OCI-LY7 (cell line): Measurements from ENCODE around the gene KCNK13. TPM values are rescaled to one million over a fixed set of nuclear protein-coding genes. Genes with fewer than 3 reads are reported as not detected.

ENCODE experiments used
- BruUV-seq: library from RNA; stranded (reverse); fragments of 400-500 nt; replicated peaks from 2 replicates; lab custom pipeline; 2021; lab: Mats Ljungman, UMichigan
- CTCF ChIA-PET: fragments of 300-600 bp; sonication (Branson Sonifier 250); formaldehyde crosslinking; loops from one replicate; lab custom pipeline; 2022; ENCODE audit warnings: antibody characterized with exemption; ENCODE audit not compliant: unreplicated experiment; lab: Charles Lee
- POLR2A ChIA-PET: fragments of 300-600 bp; sonication (Branson Sonifier 250); formaldehyde crosslinking; loops from one replicate; lab custom pipeline; 2022; ENCODE audit warnings: antibody characterized with exemption; lab: Charles Lee
- DNase-seq: peaks from one replicate; pipeline ENCODE4 v3.0.0-alpha.2; 2015; ENCODE audit warnings: low spot score
- H2AFZ ChIP-seq: fragments of 200-600 bp; sonication (generic), shearing (Covaris generic); 2 replicates; pipeline ENCODE4 v1.6.1; 2014; ENCODE audit warnings: mild to moderate bottlenecking, antibody characterized with exemption, low read length, moderate library complexity
- H3K27ac ChIP-seq: fragments of 200-600 bp; sonication (generic); 2 replicates; pipeline ENCODE4 v1.5.1; 2014; ENCODE audit warnings: mixed run types, low read depth, mild to moderate bottlenecking, moderate library complexity, low read length, inconsistent platforms; ENCODE audit not compliant: poor library complexity, severe bottlenecking
- H3K36me3 ChIP-seq: fragments of 200-600 bp; sonication (generic); 2 replicates; pipeline ENCODE4 v1.6.1; 2014; ENCODE audit warnings: mild to moderate bottlenecking, antibody characterized with exemption, low read length, moderate library complexity, mixed read lengths; ENCODE audit not compliant: insufficient read depth
- H3K4me1 ChIP-seq: fragments of 200-600 bp; sonication (generic); 2 replicates; pipeline ENCODE4 v1.5.1; 2014; ENCODE audit warnings: mild to moderate bottlenecking, low read length; ENCODE audit not compliant: insufficient read depth, poor library complexity, severe bottlenecking
- H3K4me2 ChIP-seq: fragments of 200-600 bp; sonication (generic); 2 replicates; pipeline ENCODE4 v1.6.1; 2014; ENCODE audit warnings: mild to moderate bottlenecking, low read length
- H3K4me3 ChIP-seq: fragments of 200-600 bp; sonication (generic); 2 replicates; pipeline ENCODE4 v1.5.1; 2014; ENCODE audit warnings: mild to moderate bottlenecking, low read depth, low read length; ENCODE audit not compliant: poor library complexity, severe bottlenecking
- H3K79me2 ChIP-seq: fragments of 200-600 bp; sonication (generic); 2 replicates; pipeline ENCODE4 v1.6.1; 2016; ENCODE audit warnings: low read depth, mild to moderate bottlenecking, low read length, moderate library complexity, mixed read lengths; ENCODE audit not compliant: insufficient read depth
- H3K9me2 ChIP-seq: fragments of 200-600 bp; sonication (generic); 2 replicates; pipeline ENCODE4 v1.6.1; 2016; ENCODE audit warnings: mild to moderate bottlenecking, low read length, mixed read lengths; ENCODE audit not compliant: insufficient read depth
- H3K9me3 ChIP-seq: fragments of 200-600 bp; sonication (generic); 2 replicates; pipeline ENCODE4 v1.6.1; 2014; ENCODE audit warnings: mild to moderate bottlenecking, mixed run types, low read length, mixed read lengths
- H4K20me1 ChIP-seq: fragments of 200-600 bp; sonication (generic); 2 replicates; pipeline ENCODE4 v1.6.1; 2014; ENCODE audit warnings: mild to moderate bottlenecking, antibody characterized with exemption, low read length, moderate library complexity, mixed read lengths; ENCODE audit not compliant: insufficient read depth
- EZH2phosphoT487 ChIP-seq: fragments of 200-600 bp; sonication (generic); IDR thresholded peaks from 2 replicates; pipeline ENCODE4 v1.6.1; 2018; ENCODE audit warnings: low read depth, borderline replicate concordance, mild to moderate bottlenecking, mixed run types, antibody characterized with exemption, low read length, moderate library complexity, mixed read lengths
- intact Hi-C: fragments of 100-400 bp; cut with micrococcal nuclease; formaldehyde crosslinking; loops from one replicate; pipeline ENCODE4 v1.10.0; 2022; ENCODE audit not compliant: unreplicated experiment
- total RNA-seq, 2 experiments: library from RNA; depleted of rRNA in 1 of 2; stranded (reverse); fragments of >200 nt in 1 of 2; shearing (Covaris generic) in 1 of 2; gene quantifications; 2 replicates each; pipeline ENCODE4 v1.2.3, GENCODE V29; 2014 to 2022
- TF ChIP-seq, protein P1 (sequence below): fragments of 200-600 bp; sonication (generic); conservative IDR thresholded peaks from 2 replicates; pipeline ENCODE4 v1.5.1; 2014; ENCODE audit warnings: mild to moderate bottlenecking, antibody characterized with exemption, low read length, moderate library complexity, mixed read lengths

Gene KCNK13
- total RNA-seq, 2 experiments from 2014 or later, result not detected

GRCh38 chr14:90118027-90118426 is 56.2 kb downstream of the KCNK13 start:
- no peaks in the 10 kb centered on the region for H3K79me2 ChIP-seq
- ChIA-PET CTCF (no interaction called here), POLR2A (no interaction called here)
- DNase-seq, result no peak
- H2AFZ ChIP-seq, result no peak overlapping the region
- no peak overlapping the region for H3K4me3 ChIP-seq
- no peak overlapping the region for H3K27ac ChIP-seq
- intact Hi-C loops, result no loop called here
- no TSS peak for BruUV-seq
- no peak overlapping the region for H3K4me2 ChIP-seq
- no peaks in the 10 kb centered on the region for H4K20me1 ChIP-seq
- no peaks in the 10 kb centered on the region for H3K9me2 ChIP-seq
- no peaks in the 10 kb centered on the region for H3K36me3 ChIP-seq
- TF ChIP-seq EZH2phosphoT487, result no peak
- TF ChIP-seq, protein P1, sequence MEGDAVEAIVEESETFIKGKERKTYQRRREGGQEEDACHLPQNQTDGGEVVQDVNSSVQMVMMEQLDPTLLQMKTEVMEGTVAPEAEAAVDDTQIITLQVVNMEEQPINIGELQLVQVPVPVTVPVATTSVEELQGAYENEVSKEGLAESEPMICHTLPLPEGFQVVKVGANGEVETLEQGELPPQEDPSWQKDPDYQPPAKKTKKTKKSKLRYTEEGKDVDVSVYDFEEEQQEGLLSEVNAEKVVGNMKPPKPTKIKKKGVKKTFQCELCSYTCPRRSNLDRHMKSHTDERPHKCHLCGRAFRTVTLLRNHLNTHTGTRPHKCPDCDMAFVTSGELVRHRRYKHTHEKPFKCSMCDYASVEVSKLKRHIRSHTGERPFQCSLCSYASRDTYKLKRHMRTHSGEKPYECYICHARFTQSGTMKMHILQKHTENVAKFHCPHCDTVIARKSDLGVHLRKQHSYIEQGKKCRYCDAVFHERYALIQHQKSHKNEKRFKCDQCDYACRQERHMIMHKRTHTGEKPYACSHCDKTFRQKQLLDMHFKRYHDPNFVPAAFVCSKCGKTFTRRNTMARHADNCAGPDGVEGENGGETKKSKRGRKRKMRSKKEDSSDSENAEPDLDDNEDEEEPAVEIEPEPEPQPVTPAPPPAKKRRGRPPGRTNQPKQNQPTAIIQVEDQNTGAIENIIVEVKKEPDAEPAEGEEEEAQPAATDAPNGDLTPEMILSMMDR, result no peak
- no peaks in the 10 kb centered on the region for H3K4me1 ChIP-seq
- H3K9me3 ChIP-seq, result no peaks in the 10 kb centered on the region

DNA sequence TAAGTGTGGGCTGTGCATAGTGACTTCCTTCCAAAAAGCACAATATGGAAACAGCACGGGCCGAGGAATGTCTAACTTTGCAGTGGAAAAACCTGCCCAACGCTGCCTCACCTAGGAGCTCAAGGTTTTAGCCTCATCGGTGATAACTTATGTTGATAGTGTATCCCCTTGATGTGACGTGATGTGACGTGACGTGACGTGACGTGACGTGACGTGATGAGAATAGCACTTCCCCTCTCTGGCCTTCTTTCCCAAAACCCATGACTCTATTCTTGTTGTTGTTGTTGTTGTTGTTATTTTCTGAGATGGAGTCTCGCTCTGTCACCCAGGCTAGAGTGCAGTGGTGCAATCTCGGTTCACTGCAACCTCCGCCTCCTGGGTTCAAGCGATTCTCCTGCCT is 64.5 kb downstream of the KCNK13 start:
- no peaks in the 10 kb centered on the region for H4K20me1 ChIP-seq

DNA sequence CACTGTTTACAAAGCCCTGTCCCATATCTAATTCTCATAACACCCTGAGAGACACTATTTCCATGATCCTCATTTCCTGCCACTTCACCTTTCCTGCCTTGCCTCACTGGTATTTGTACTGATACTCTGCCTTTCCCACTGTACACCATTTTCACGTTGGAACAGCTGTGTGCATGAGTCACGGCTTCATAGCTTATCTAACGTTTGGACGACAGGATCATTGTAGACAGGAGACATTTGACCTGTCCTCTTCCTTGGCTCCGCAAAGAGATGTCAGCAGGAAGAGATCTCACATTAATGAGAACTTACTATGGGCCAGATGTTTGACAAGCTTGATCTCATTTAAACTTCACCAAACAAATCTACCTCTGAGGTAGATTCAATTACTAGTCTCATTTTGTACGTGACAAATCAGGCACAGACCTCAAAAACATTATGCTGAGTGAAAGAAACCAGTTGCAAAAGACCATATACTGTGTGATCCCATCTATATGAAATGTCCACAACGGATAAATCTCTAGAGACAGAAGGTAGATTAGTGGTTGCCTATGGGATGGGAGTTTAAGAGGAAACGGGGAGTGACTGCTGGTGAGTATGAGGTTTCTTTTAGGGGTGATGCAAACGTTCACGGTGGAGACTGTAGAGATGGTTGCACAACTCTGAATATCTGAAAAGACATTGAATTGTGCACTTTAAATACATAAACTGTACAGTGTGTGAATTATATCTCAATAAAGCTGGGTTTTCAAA is 71.2 kb downstream of the KCNK13 start:
- H3K4me2 ChIP-seq, result no peak overlapping the region
- no peak overlapping the region for H2AFZ ChIP-seq
- no peaks in the 10 kb centered on the region for H3K79me2 ChIP-seq
- intact Hi-C loops, result no loop called here
- ChIA-PET CTCF (no interaction called here), POLR2A (no interaction called here)
- H3K4me3 ChIP-seq, result no peak overlapping the region
- no peaks in the 10 kb centered on the region for H3K9me2 ChIP-seq
- H3K36me3 ChIP-seq, result no peaks in the 10 kb centered on the region
- TF ChIP-seq EZH2phosphoT487, result no peak
- TF ChIP-seq, protein P1, result no peak
- no peak for DNase-seq
- no peaks in the 10 kb centered on the region for H4K20me1 ChIP-seq
- no peak overlapping the region for H3K27ac ChIP-seq
- no TSS peak for BruUV-seq
- H3K4me1 ChIP-seq, result no peaks in the 10 kb centered on the region
- no peaks in the 10 kb centered on the region for H3K9me3 ChIP-seq

More for the DNA sequence above, 64.5 kb downstream of the KCNK13 start:
- no TSS peak for BruUV-seq
- no peak overlapping the region for H3K27ac ChIP-seq
- intact Hi-C loops, result no loop called here
- no peak overlapping the region for H3K4me3 ChIP-seq
- no peak overlapping the region for H3K4me2 ChIP-seq
- no peaks in the 10 kb centered on the region for H3K4me1 ChIP-seq
- no peaks in the 10 kb centered on the region for H3K9me3 ChIP-seq
- H3K9me2 ChIP-seq, result no peaks in the 10 kb centered on the region
- no peak overlapping the region for H2AFZ ChIP-seq
- no peaks in the 10 kb centered on the region for H3K36me3 ChIP-seq
- H3K79me2 ChIP-seq, result no peaks in the 10 kb centered on the region
- ChIA-PET CTCF (no interaction called here), POLR2A (interaction anchor here (0.6 kb wide), 1 partner anchor 15 kb away, joined by 3 read pairs; no protein-coding TSS in a partner anchor)
- no peak for DNase-seq
- no peak for TF ChIP-seq EZH2phosphoT487
